WTC11 (cell line): Measurements from ENCODE around the gene NELFA.

Experiments
- CTCF ChIP-seq: fragments of 200-600 bp; IDR thresholded peaks from 2 replicates; pipeline ENCODE4 v1.8.0; 2022; ENCODE audit warnings: antibody characterized with exemption
- MAX ChIP-seq: sonication (generic); formaldehyde crosslinking; IDR thresholded peaks from 2 replicates; pipeline ENCODE4 v1.8.0; 2022; ENCODE audit warnings: mild to moderate bottlenecking, missing genetic modification reagents
- TEAD4 ChIP-seq: sonication (generic); formaldehyde crosslinking; IDR thresholded peaks from 2 replicates; pipeline ENCODE4 v1.8.0; 2022; ENCODE audit warnings: mild to moderate bottlenecking, missing genetic modification reagents
- ZBTB43 ChIP-seq: sonication (generic); formaldehyde crosslinking; IDR thresholded peaks from 2 replicates; pipeline ENCODE4 v1.8.1; 2023; ENCODE audit warnings: mild to moderate bottlenecking, missing genetic modification reagents

- TF ChIP-seq CTCF (no peak), TEAD4 (no peak), MAX (CRISPR knock-in tag) (no peak), ZBTB43 (no peak)
Measured at GRCh38 chr4:1940566-1940965, 68.2 kb downstream of the NELFA start.
